ENCODE measurements around the gene IVNS1ABP.
"Not testable (repeated sequence)": the region's sequence is repeated elsewhere in the genome, so short reads cannot be mapped to it uniquely, and the experiment has no call there.

IVNS1ABP gene

DNA sequence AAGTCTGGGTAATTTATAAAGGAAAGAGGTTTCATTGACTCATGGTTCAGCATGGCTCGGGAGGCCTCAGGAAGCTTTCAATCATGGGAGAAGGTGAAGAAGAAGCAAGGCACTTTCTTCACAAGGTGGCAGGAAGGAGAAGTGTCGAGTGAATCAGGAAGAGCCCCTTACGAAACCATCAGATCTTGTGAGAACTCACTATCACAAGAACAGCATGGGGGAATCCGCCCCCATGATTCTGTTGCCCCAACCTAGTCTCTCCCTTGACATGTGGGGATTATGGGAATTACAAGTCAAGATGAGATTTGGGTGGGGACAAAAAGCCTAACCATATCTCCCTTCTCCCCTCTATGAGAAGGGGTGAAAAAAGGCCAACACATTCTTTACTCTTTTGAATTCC is 11.2 kb upstream of the IVNS1ABP start:
- DNase-seq = no peak

DNA sequence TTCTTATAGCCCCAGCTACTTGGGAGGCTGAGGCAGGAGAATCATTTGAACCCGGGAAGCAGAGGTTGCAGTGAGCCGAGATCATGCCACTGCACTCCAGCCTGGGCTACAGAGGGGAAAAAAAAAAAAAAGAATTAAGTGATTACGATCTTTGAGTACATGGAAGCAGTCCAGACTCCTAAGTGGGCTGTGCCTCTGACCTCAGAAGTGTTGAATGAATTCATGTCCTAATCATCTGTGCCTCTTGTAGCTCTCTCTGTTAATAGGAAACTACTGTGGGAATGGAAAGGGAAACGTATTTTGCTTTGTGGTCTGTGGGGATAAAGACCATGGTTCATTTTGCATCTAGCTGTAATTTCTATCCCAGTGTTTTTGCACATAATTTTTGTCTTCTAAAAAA is 8.4 kb upstream of the IVNS1ABP start:
- DNase-seq = no peak

DNA sequence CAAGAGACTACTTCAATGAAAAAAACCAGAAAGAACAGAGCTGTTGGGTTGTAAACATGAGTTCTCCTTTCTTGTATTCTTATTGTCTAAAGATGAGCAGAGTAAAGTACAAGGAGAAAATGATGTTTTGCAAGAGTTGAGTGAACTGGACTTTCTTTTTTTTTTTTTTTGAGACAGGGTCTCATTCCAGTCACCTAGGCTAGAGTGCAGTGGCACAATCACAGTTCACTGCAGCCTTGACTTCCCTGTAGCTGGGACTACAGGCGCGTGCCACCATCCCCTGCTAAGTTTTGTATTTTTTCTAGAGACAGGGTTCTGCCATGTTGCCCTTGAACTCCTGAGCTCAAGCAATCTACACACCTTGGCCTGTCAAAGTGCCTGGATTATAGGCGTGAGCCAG is 7.1 kb upstream of the IVNS1ABP start:
- DNase-seq = no peak

DNA sequence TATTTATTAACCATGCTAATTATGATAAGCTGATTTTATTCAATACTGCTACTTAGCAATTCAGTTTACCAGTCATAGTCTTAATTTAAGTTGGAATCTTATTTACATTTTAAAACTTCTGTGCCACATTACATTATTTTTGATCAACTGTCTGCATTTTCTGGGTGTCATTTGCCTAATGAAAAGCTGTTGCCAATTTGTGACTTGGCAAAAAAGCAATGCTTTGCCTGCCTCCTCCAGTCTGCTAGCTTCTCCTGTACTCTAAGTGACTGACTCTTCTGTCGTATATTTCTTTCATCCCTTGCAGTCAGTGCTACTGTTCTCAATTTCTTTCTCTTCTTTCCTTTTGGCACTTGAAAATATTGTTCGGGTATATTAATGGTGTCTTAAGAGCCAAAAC is 5.6 kb upstream of the IVNS1ABP start:
- no peak for DNase-seq

DNA sequence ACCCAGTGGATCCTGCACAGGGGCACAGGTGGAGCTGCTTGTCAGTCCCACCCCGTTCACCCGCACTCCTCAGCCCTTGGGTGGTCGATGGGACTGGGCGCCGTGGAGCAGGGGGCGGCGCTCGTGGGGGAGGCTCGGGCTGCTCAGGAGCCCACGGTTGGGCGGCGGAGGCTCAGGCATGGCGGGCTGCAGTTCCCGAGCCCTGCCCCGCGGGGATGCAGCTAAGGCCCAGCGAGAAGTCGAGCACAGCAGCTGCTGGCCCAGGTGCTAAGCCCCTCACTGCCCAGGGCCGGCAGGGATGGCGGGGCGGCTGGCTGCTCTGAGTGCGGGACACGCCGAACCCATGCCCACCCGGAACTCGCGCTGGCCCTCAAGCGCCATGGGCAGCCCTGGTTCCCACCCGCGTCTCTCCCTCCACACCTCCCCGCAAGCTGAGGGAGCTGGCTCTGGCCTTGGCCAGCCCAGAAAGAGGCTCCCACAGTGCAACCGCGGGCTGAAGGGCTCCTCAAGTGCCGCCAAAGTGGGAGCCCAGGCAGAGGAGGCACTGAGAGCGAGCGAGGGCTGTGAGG is 4.7 kb upstream of the IVNS1ABP start:
- DNase-seq = not testable (repeated sequence)

DNA sequence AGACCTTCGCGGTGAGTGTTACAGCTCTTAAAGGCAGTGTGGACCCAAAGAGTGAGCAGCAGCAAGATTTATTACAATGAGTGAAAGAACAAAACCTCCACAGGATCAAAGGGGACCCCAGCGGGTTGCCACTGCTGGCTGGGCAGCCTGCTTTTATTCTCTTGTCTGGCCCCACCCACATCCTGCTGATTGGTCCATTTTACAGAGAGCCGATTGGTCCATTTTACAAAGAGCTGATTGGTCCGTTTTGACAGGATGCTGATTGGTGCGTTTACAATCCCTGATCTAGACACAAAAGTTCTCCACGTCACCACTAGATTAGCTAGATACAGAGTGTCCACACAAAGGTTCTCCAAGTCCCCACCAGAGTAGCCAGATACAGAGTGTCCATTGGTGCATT is 4.1 kb upstream of the IVNS1ABP start:
- DNase-seq = not testable (repeated sequence)

DNA sequence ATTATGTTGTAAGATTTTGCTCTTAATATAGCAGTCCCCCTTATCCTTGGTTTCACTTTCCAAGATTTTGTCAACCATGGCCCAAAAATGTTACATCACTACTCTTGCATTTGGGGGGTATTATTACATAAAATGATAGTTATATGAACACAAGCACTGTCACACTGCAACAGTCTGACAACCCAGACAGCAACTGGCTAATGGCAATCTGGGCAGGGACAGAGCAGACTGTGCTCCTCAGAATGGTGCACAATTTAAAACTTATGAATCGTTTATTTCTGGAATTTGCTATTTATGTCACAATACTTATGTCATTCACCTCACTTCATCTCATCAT is 2.1 kb upstream of the IVNS1ABP start:
- no peak for DNase-seq

DNA sequence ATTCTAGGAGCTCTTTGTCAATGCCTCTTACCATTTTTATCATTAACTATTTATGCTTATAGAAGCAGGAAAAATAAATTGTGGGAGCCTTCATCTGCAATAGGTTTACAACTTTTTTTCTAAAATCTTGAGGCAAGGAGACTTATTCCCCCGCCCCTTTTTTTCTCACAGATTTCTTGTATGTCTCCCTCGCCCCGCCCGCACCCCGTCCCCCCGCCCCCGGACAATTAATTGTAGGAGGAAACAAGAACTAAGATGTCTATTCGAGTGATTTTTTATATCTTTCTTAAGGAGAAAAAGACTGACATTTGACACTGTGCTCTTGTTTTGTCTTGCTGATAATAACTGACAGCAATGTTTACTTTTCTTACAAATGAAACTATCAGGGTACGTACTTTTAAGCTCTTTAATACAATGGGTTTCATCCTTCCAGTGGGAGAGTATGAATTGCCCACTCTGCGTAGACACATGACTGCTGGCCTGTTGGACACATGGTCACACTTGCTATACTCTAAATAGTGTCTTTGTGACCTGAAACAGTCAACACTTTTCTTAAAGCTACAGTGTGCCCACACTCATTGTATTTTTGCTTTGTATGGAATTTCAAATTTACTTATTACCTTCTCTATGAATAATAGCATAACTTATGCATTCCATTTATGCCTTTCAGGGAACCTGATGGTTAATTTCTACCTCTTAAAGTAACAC is 1.5 kb upstream of the IVNS1ABP start:
- DNase-seq = no peak

DNA sequence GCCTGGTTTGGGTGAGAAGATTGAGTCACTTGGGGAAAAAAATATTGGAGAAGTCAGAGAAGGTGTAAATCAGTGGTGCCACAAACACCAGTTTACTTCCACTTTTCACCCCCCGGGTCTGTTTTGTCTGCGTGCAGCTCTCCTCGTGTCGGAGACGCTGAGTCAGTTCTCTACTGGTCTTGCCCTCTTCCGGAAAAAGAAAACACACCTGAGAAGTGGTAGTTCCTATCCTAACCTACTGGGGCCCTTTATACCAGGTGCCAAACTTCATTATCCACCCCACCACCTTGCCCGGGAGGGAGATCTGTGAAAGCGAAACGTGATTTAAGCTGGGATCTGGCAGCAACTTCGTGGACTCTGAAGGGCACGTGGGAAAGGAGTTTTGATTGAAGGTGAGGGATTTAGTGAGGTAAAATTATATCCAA is 855 bp upstream of the IVNS1ABP start:
- DNase-seq = peak; percentile 39

DNA sequence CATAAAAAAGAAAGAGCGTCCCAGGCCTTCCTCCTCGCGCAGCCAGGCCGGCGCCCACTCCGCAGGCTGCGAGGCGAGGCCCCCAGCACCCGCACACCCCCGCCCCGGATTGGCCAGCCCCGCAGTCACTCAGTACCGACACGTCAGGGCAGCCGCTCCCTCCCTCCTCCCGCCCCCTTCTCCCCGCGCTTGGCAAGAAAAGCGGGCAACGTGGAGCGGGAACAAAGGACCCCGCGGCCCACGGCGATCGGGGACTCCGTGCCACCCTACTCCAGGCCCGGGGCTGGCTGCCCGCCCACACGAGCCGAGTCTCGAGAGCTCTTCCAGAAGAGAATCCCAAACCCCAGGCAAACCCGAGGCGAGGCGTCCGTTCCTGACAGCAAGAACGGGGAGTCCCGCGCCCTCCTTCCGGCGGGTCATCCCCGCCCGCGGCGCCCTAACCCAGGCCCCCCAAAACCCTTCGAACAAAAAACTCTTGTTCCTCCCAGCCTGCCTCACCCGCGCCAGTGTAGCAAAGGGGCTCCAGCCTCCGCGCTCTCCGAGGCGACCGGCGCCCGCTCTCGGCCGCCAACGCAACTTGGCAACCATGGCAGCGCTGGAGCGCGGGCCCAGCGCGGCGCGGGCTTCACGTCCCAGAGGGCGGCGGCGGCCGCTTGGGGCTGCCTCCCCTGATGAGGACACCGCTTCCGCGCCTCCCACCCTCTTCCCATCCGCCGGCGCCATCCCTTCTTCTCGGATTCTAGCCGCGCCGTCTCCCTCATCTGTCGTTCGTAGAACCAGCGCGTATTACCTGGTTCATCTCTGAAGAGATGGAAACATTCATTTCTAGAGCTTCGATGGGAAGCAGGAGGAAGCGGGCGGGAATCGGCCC is 645 bp downstream of the IVNS1ABP start:
- peak; percentile 86 for DNase-seq

DNA sequence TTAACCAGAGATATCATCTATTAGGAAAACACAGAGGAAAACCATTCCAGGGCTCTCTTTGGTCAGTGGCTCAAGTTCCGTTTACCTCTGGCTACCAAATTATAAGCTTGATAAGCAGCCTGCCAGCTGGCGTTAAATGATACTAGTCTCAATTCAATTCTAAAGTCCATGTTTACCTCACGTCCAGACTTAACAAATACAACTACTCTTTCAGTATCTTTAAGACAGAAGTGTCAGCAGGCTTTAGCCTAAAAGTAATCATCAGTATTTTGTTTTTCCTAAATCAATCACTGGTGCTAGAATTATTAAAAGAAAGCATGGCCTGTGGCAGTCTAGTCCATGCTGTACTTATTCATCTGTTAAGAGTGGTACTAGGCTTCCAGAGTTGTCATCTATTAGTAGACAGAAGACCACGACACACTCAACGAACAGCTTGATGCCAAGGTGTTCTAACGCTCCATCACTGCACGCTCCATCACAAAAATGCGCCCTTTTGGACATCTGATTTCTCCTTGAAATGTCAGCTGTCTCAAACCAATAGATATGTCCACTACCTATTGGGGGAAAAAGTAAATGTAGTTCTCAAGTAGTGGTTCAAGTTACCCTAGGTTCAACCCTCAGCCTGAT is 1.5 kb downstream of the IVNS1ABP start:
- no peak for DNase-seq

DNA sequence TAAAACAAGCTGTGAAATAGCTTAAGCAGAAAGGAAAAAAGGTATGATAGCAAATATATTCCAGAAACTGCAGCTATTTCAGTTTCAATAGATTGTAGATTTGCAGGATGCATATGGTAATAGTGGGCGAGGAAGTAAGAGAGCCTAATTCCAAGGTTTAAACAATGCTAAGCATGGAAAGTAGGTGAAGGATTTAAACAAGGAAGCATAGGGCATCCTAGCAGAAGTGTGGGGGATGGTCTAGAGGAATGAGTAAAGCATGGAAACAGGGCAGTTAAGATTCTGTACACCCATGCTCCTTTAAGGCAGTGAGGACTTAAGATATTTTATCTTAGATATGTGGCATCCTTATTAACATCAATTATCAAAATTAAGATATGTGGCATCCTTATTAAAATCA is 2.6 kb downstream of the IVNS1ABP start:
- DNase-seq = no peak

DNA sequence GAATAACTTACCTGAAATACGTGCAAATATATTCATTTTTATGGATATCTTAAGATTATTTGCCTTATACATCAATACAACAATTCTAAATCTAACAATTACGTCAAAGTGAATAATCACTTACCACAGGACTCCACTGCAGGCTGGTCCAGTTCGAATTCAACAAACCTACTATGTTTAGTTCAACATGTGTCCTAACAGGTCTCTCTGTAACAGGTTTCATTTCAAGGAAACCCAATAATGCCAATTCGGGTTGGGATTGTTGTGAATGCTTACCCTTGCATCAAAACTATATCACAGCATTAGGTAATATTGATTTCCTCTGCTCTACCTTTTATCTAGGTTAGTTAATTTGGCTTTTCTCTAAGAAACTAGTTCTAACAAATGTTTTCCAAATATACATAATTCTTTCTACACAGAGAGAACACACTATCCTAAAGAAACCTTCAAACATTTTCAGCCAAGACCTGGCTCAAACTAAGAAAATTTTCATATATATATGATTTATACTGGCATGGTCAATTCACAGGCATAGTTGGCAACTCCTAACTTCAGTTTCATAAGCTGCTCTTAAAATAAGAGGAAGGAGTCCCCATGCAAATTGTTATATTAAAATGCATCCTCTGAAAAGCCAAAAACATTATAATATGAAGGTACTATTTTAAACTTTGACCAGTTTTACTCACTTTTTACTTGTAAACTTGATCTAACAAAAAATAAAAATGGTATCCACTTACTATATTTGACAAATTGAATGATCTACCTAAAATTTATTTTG is 4.5 kb downstream of the IVNS1ABP start:
- no peak for DNase-seq

DNA sequence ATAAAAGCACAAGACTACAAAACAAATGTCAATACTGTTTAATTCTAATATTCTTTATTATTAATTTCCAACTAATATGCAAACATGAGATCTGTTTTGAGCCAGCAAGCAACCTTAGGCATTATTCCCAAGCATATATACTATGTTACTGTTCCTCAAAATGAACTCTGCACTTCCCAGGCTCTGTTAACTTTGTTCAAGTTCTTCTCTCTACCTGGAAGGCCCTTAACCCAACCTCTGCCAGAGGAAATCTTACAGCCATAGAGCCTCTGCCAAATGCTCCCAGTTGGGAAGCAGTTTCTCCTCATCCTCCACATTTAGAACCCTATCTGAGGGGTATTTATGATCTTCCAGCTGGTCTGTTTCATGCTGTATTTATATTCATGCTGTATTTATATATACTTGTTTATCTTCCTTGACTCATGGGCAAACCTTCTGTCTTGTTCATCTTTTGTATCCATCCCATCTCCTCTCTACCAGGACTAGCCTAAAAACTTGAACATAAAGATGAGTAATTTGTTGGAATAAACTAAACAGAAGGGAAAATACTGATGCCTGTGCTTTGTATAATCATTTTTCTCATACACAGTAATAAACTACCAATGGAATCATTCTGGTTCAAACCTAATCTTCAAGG is 5.3 kb downstream of the IVNS1ABP start:
- DNase-seq = no peak

DNA sequence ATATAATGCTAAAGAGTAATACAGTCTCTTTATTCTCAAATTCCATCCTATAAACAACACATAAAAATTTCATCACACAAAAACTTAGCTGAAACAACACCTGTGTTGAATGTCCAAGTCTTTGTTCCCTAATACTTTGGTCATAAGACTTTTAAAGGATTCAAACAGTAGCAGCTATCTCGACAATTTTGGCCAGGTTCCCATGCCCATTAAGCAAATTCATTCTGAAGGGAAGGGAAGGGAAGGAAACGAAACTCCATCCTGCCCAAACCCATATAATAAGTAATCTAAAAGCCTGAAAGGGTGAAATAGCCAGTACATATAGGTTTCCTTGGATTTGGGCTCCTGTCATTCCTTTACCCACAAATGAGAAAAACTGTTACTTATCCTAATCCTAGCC is 7.5 kb downstream of the IVNS1ABP start:
- no peak for DNase-seq

DNA sequence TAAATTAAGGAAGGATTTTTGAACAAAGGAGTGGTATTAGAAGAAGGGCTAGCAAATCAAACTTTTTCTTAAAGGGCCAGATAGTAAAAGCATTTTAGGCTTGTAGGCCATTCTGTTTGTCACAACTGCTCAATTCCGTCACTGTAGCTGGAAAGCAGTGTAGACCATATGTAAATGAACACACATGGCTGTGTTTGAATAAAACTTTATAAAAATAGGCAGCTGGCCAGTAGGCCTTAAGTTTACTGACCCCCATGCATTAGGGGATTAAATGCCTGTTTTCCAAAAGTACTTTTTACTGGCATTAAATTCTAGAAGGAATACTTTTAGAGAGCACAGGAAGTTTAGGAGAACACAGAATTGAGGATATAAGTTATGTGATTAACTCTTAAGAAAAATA is 8.9 kb downstream of the IVNS1ABP start:
- DNase-seq = no peak

DNA sequence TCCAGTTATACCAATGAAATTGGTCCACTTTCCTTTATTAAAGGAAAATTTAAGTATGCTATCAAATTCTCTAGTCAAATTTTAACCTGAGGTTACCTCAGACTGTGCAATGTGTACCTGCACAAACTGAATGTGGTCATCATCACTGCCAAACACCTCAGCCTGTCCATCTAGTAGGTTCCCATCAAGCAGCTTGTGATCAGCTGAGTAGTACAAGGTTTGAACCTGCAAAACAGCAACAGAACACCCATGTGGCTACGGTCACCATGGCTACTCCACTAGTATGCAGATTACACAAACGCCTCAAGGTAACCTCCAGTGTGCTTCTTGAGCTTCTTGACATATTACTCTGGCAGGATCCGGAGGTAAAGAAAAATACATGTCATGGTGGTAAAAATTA is 11.6 kb downstream of the IVNS1ABP start:
- no peak for DNase-seq

DNA sequence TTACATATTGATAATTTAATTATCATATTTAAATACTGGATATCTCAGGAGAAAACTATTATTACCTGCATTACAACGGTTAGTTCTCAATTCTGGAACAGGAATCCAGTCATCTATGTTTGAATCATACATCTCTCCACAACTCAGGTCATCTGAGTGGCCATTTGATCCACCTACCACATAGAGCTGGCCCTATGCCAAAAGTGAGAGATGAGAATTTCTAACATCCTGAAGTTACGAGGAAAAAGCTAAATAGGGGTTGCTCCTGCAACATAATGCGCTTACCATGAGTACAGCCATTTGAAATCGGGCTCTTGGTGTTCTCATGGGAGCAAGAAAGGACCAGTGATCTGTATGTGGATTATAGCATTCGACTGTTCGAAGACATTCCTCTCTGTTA is 16.9 kb downstream of the IVNS1ABP start:
- no peak for DNase-seq

DNA sequence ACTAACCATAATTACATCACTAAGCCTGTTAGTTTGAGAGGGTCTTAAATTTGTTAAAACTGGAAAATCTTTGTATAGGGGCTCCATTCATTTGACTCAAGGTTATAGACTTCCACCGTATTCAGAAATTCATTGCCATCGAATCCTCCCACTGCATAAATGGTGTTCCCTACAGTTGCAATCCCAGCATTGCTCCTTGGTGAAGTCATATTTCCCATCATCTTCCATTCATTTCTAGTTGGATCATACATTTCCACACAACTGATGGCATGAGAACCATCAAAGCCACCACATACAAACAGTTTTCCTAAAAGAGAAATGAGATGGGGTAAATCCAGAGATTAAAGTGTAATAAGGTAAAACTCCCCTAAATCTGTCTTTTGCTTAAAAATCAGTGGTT is 19.1 kb downstream of the IVNS1ABP start:
- no peak for DNase-seq

DNA sequence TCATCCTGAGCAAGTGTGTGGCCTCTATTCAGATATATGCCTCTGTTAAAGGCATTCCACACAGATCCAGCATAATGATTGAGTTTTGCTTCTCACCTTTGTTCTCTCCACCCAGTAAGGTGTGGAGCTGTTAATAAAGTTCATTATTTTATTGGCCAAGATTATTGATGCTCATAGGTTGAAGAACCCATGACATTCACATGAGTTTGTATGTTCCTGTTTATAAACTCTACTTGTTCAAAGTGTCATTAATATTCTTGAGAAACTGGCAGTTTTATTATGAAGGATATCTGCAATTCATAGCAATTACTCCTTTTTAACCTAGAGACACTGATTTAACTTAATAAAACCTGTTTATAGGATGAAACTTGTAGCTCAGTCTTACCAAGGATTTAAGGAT is 22.0 kb downstream of the IVNS1ABP start:
- DNase-seq = no peak

DNA sequence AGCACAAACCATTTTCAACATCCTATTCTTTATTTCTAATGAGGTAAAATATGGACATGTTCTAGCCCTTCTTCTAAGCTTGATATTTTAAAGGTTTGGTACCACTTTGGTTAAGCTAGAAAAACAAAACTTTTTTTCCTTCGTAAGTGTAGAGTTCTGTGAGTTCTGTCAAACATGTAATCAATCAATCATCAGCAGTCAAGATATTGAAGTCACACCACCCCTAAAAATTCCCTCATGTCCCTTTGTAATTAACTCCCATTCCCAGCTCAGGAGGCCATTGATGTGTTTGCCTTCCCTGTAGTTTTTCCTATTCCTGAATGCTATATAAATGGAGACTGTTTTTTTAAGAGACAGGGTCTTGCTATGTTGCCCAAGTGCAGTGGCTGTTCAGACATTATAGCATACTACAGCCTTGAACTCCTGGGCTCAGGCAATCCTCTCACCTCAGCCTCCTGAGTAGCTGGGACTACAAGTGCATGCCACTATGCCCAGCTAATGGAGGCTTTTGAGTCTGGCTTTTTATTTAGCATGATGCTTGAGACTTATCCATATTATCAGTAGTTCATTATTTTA is 23.0 kb downstream of the IVNS1ABP start:
- DNase-seq = no peak

DNA sequence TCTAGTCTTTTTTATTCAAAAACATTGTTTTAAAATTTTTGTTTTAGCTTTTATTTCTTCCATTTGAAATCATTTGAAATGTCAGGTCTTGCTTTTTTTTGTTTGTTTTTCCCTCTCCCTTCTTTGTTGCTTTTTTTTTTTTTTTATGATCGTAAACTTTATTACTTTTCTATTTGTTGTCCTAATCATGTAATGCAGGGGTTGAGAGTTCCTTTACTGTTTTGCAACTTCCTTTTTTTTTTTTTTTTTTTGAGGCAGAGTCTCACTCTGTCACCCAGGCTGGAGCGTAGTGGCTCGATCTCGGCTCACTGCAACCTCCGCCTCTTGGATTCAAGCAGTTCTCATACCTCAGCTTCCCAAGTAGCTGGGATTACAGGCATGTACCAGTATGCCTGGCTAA is 24.8 kb downstream of the IVNS1ABP start:
- no peak for DNase-seq

All from NCI-H774 (cell line).